ENCODE data around the gene LBP. TPM values are rescaled to one million over a fixed set of nuclear protein-coding genes. Genes with fewer than 3 reads are reported as not detected.

The LBP gene
- total RNA-seq, 4 donors from 2014 or later, result not detected

DNA sequence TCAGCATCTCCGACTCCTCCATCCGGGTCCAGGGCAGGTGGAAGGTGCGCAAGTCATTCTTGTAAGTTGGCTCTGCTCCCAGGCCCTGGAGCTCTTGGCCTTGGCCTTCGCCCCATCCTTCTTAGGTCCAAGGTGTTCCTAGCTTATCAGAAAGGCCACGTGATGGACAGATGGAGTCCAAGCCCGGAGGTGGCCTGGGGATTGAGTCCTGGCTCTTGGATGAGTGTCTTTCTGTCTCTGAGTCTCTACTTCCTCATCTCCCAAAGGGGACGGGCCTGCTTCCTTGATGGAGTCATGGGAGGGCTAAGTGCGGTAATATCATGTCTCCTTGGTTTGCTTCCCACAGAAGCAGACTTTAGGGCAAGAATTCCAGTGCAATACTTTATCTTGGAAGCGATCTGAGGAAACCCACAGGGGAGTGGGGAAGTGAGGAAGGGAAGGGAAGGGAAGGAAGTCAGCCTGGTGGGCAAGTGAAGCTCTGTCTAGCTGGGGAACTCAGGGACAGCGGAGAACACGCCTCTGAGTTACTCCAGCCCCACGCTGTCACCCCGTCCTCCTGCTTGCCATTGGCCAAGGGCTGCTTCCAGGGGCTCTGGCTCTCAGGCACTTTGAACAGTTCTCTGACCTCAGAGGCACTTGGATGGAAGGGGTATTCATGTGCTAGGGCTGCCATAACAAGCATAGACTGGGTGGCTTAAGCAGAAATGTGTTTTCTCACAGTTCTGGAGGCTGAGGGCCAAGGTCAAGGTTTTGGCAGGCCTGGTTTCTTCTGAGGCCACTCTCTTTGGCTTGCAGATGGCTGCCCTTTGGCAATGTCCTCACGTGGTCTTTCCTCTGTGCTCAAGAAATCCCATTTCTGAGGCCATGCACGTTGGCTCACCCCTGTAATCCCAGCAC is 4.8 kb downstream of the LBP start:
- TF ChIP-seq, protein P1, sequence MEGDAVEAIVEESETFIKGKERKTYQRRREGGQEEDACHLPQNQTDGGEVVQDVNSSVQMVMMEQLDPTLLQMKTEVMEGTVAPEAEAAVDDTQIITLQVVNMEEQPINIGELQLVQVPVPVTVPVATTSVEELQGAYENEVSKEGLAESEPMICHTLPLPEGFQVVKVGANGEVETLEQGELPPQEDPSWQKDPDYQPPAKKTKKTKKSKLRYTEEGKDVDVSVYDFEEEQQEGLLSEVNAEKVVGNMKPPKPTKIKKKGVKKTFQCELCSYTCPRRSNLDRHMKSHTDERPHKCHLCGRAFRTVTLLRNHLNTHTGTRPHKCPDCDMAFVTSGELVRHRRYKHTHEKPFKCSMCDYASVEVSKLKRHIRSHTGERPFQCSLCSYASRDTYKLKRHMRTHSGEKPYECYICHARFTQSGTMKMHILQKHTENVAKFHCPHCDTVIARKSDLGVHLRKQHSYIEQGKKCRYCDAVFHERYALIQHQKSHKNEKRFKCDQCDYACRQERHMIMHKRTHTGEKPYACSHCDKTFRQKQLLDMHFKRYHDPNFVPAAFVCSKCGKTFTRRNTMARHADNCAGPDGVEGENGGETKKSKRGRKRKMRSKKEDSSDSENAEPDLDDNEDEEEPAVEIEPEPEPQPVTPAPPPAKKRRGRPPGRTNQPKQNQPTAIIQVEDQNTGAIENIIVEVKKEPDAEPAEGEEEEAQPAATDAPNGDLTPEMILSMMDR (IDR thresholded peaks at IDR 0.05), result no peak
- TF ChIP-seq POLR2AphosphoS5 (IDR thresholded peaks at IDR 0.05) (no peak), EP300 (IDR thresholded peaks at IDR 0.05; ENCODE audit: low read depth) (no peak), POLR2A (IDR thresholded peaks at IDR 0.05) (no peak)
- Histone ChIP-seq H3K27ac (no peak overlapping the region), H3K4me1 (no peaks in the 10 kb centered on the region), H3K9me3 (no peaks in the 10 kb centered on the region), H3K4me3 (no peak overlapping the region), H3K36me3 (no peaks in the 10 kb centered on the region), H3K27me3 (no peaks in the 10 kb centered on the region)
- intact Hi-C loops (cut with DNase I; ENCODE audit: low total_unique reads), result no loop called here
- no peak for DNase-seq
- in situ Hi-C loops (cut with MboI; ENCODE audit: low pct_ligation_motif_present in 1 of 4, low pct_unique_long_range_greater_than_20kb in 1 of 4, low sequenced_read_pairs in 3 of 4), result no loop called here
- WGBS, 2 donors (ENCODE audit: low coverage in 1 of 2), result 72 to 90% methylated on average over 2 to 15 of the region's 15 CpGs

DNA sequence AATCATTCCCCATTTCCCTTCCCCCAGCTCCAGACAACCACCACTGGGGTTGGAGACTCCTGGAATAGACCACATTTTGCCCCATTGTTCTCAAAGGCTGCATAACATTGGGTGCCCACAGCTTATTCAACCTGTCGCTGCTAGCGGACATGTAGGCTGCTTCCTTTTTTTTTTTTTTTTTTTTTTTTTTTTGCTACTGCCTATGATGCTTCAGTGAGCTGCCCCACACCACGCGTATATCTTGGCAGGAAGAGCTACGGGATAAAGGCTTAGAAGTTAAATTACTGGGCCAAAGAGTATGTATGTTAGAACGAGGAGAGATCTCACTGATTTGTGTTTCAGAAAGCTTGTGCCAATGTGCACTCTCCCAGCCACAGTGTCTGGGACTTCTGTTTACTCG is 7.0 kb downstream of the LBP start:
- TF ChIP-seq, protein P1 (IDR thresholded peaks at IDR 0.05), result no peak
- TF ChIP-seq EP300 (IDR thresholded peaks at IDR 0.05; ENCODE audit: low read depth), result no peak
- no peak for TF ChIP-seq POLR2AphosphoS5 (IDR thresholded peaks at IDR 0.05)
- no peak for TF ChIP-seq POLR2A (IDR thresholded peaks at IDR 0.05)
- no peaks in the 10 kb centered on the region for H3K9me3 ChIP-seq
- DNase-seq, result no peak
- 53 to 67% methylated on average over 5 to 7 of the region's 7 CpGs for WGBS, 2 donors (ENCODE audit: low coverage in 1 of 2)
- no peak overlapping the region for H3K27ac ChIP-seq
- H3K27me3 ChIP-seq, result no peaks in the 10 kb centered on the region
- in situ Hi-C loops (cut with MboI; ENCODE audit: low pct_ligation_motif_present in 1 of 4, low pct_unique_long_range_greater_than_20kb in 1 of 4, low sequenced_read_pairs in 3 of 4), result no loop called here
- intact Hi-C loops (cut with DNase I; ENCODE audit: low total_unique reads), result no loop called here
- no peaks in the 10 kb centered on the region for H3K36me3 ChIP-seq
- no peaks in the 10 kb centered on the region for H3K4me1 ChIP-seq
- no peak overlapping the region for H3K4me3 ChIP-seq

DNA sequence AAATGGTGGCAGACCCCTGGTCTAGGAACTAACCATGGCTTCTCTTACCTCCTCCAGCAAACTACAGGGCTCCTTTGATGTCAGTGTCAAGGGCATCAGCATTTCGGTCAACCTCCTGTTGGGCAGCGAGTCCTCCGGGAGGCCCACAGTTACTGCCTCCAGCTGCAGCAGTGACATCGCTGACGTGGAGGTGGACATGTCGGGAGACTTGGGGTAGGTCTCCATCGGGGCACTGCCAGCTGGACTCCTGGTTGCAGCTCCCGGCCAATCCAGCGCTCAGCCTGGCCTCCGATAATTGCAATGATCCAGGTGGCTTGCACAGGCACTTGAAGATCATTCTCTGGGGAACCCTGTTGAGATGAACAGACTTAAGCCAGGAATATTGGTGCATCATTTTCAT is 7.9 kb downstream of the LBP start:
- H3K27ac ChIP-seq, result no peak overlapping the region
- no peaks in the 10 kb centered on the region for H3K4me1 ChIP-seq
- 92% methylated on average over 10 of the region's 10 CpGs; no CpG with 5 or more reads in 1 of the 2 donors for WGBS, 2 donors (ENCODE audit: low coverage in 1 of 2)
- no peaks in the 10 kb centered on the region for H3K9me3 ChIP-seq
- no peak for TF ChIP-seq POLR2AphosphoS5 (IDR thresholded peaks at IDR 0.05)
- intact Hi-C loops (cut with DNase I; ENCODE audit: low total_unique reads), result no loop called here
- in situ Hi-C loops (cut with MboI; ENCODE audit: low pct_ligation_motif_present in 1 of 4, low pct_unique_long_range_greater_than_20kb in 1 of 4, low sequenced_read_pairs in 3 of 4), result no loop called here
- H3K36me3 ChIP-seq, result no peaks in the 10 kb centered on the region
- DNase-seq, result no peak
- no peak overlapping the region for H3K4me3 ChIP-seq
- H3K27me3 ChIP-seq, result no peaks in the 10 kb centered on the region

DNA sequence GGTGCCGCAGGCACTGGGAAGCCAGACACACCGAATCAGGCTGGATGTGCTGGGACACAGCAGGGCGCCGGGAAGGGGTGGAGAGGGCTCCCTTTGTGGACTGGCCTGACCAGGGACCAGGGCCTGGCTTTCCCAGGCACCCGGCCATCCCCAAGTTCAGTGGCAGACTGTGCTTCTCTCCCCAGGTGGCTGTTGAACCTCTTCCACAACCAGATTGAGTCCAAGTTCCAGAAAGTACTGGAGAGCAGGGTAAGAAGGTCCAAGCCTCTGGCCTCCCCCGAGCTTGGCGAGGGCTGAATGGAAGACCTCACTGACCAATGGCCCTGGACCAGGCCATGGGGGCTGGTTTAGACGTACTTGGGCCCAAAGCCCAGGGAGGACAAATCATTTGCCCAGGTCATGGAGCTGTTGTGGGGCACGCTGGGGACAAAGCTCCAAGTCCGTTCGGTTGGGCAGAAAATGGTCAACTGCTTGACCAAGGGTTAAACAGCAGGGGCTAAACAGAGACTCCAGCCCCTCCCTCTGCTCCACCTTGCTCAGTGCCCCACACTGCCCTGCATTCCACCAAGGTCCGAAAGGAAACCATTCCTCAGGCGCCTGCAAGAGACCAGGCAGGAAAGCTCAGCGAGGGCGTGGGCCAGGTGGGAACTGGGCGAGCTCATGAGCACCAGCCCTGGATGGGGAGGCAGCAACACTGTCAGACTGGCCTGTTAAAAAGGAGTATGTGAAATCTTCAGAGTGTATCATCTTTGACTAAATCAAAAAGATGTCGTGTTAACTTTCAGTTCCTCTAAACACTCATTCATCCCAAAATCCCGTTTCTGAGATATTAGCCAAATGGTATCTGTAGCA is 9.1 kb downstream of the LBP start:
- DNase-seq, result no peak
- H3K27me3 ChIP-seq, result no peaks in the 10 kb centered on the region
- TF ChIP-seq POLR2A (IDR thresholded peaks at IDR 0.05) (no peak), POLR2AphosphoS5 (IDR thresholded peaks at IDR 0.05) (no peak), EP300 (IDR thresholded peaks at IDR 0.05; ENCODE audit: low read depth) (no peak)
- TF ChIP-seq, protein P1 (IDR thresholded peaks at IDR 0.05), result no peak
- H3K9me3 ChIP-seq, result no peaks in the 10 kb centered on the region
- intact Hi-C loops (cut with DNase I; ENCODE audit: low total_unique reads), result no loop called here
- in situ Hi-C loops (cut with MboI; ENCODE audit: low pct_ligation_motif_present in 1 of 4, low pct_unique_long_range_greater_than_20kb in 1 of 4, low sequenced_read_pairs in 3 of 4), result no loop called here
- H3K27ac ChIP-seq, result no peak overlapping the region
- WGBS, 2 donors (ENCODE audit: low coverage in 1 of 2), result 69 to 82% methylated on average over 7 to 18 of the region's 18 CpGs
- no peak overlapping the region for H3K4me3 ChIP-seq
- no peaks in the 10 kb centered on the region for H3K36me3 ChIP-seq
- H3K4me1 ChIP-seq, result no peaks in the 10 kb centered on the region
